H9 (cell line): Measurements from ENCODE around the gene LYST. TPM values are rescaled to one million over a fixed set of nuclear protein-coding genes. Genes with fewer than 3 reads are reported as not detected.

ENCODE experiments used
- DNase-seq: peaks from one replicate; pipeline ENCODE4 v3.0.0-alpha.2; 2017
- H2AFZ ChIP-seq: one replicate; pipeline ENCODE4 v1.6.1; 2013; ENCODE audit warnings: mild to moderate bottlenecking, low read length, control low read depth, moderate library complexity
- H2AK5ac ChIP-seq: 2 replicates; pipeline ENCODE4 v1.6.1; 2013; ENCODE audit warnings: low read length, control low read depth, mixed read lengths; ENCODE audit not compliant: insufficient read length
- H2BK120ac ChIP-seq: one replicate; pipeline ENCODE4 v1.6.1; 2013; ENCODE audit warnings: low read depth, mild to moderate bottlenecking, low read length, control low read depth, inconsistent platforms; ENCODE audit not compliant: poor library complexity, severe bottlenecking
- H2BK12ac ChIP-seq: 2 replicates; pipeline ENCODE4 v1.6.1; 2013; ENCODE audit warnings: low read length, control low read depth, mixed read lengths, low read depth; ENCODE audit not compliant: insufficient read length
- H2BK15ac ChIP-seq: 2 replicates; pipeline ENCODE4 v1.6.1; 2013; ENCODE audit warnings: low read depth, low read length, control low read depth
- H2BK20ac ChIP-seq: one replicate; pipeline ENCODE4 v1.6.1; 2013; ENCODE audit warnings: low read depth, mild to moderate bottlenecking, low read length, control low read depth, inconsistent platforms; ENCODE audit not compliant: poor library complexity, severe bottlenecking
- H2BK5ac ChIP-seq: 2 replicates; pipeline ENCODE4 v1.6.1; 2013; ENCODE audit warnings: low read length, control low read depth, mixed read lengths; ENCODE audit not compliant: insufficient read length
- H3K14ac ChIP-seq: 2 replicates; pipeline ENCODE4 v1.6.1; 2013; ENCODE audit warnings: low read length, control low read depth; ENCODE audit not compliant: insufficient read depth
- H3K18ac ChIP-seq: 2 replicates; pipeline ENCODE4 v1.6.1; 2013; ENCODE audit warnings: low read depth, mild to moderate bottlenecking, mixed read lengths, low read length, control low read depth; ENCODE audit not compliant: insufficient read length
- H3K23ac ChIP-seq: 2 replicates; pipeline ENCODE4 v1.6.1; 2013; ENCODE audit warnings: low read length, control low read depth, mixed read lengths, low read depth; ENCODE audit not compliant: insufficient read length
- H3K23me2 ChIP-seq: 2 replicates; pipeline ENCODE4 v1.6.1; 2013; ENCODE audit warnings: low read depth, mild to moderate bottlenecking, mixed read lengths, low read length, control low read depth; ENCODE audit not compliant: insufficient read length, poor library complexity, severe bottlenecking
- H3K27ac ChIP-seq: 2 replicates; pipeline ENCODE4 v1.5.1; 2013; ENCODE audit warnings: low read length, control low read depth, mixed read lengths, low read depth; ENCODE audit not compliant: insufficient read length
- H3K27me3 ChIP-seq: 2 replicates; pipeline ENCODE4 v1.6.1; 2013; ENCODE audit warnings: low read length, control low read depth, inconsistent platforms; ENCODE audit not compliant: insufficient read depth
- H3K4ac ChIP-seq: 2 replicates; pipeline ENCODE4 v1.6.1; 2013; ENCODE audit warnings: low read depth, mild to moderate bottlenecking, control low read depth, inconsistent platforms, low read length, moderate library complexity
- H3K4me1 ChIP-seq: 2 replicates; pipeline ENCODE4 v1.6.1; 2013; ENCODE audit warnings: low read length, control low read depth, inconsistent platforms; ENCODE audit not compliant: insufficient read depth
- H3K4me2 ChIP-seq: 2 replicates; pipeline ENCODE4 v1.6.1; 2013; ENCODE audit warnings: low read length, control low read depth, mixed read lengths; ENCODE audit not compliant: insufficient read length, insufficient read depth
- H3K56ac ChIP-seq: 2 replicates; pipeline ENCODE4 v1.6.1; 2013; ENCODE audit warnings: low read depth, mild to moderate bottlenecking, mixed read lengths, low read length, control low read depth; ENCODE audit not compliant: insufficient read length
- H3K79me1 ChIP-seq: 2 replicates; pipeline ENCODE4 v1.6.1; 2013; ENCODE audit warnings: low read depth, mild to moderate bottlenecking, moderate library complexity, low read length, control low read depth, inconsistent platforms; ENCODE audit not compliant: insufficient read depth, poor library complexity, severe bottlenecking
- H3K79me2 ChIP-seq: 2 replicates; pipeline ENCODE4 v1.6.1; 2013; ENCODE audit warnings: low read length, control low read depth, inconsistent platforms; ENCODE audit not compliant: insufficient read depth
- H3K9ac ChIP-seq: 2 replicates; pipeline ENCODE4 v1.6.1; 2013; ENCODE audit warnings: low read length, control low read depth, mixed read lengths; ENCODE audit not compliant: insufficient read length; ENCODE audit errors: extremely low read depth
- H3K9me3 ChIP-seq: one replicate; pipeline ENCODE4 v1.6.1; 2013; ENCODE audit warnings: low read depth, low read length, inconsistent platforms; ENCODE audit not compliant: control insufficient read depth
- H3T11ph ChIP-seq: one replicate; pipeline ENCODE4 v1.6.1; 2013; ENCODE audit warnings: mild to moderate bottlenecking, low read length, control low read depth, inconsistent platforms
- H4K20me1 ChIP-seq: one replicate; pipeline ENCODE4 v1.6.1; 2013; ENCODE audit not compliant: control insufficient read depth, insufficient read length, insufficient read depth
- H4K5ac ChIP-seq: 2 replicates; pipeline ENCODE4 v1.6.1; 2013; ENCODE audit warnings: low read depth, mild to moderate bottlenecking, mixed read lengths, low read length, control low read depth; ENCODE audit not compliant: insufficient read length
- H4K8ac ChIP-seq: replicated peaks from 2 replicates; pipeline ENCODE4 v1.6.1; 2013; ENCODE audit warnings: low read length, control low read depth, mixed read lengths, low read depth; ENCODE audit not compliant: insufficient read length
- H4K91ac ChIP-seq: 2 replicates; pipeline ENCODE4 v1.6.1; 2013; ENCODE audit warnings: low read depth, mild to moderate bottlenecking, moderate library complexity, mixed read lengths, low read length, control low read depth; ENCODE audit not compliant: insufficient read length
- H3K27ac Mint-ChIP-seq, 3 experiments: 2 replicates in 2 of 3; 3 replicates in 1 of 3; pipeline ENCODE4 v1.8.0; 2020 to 2021; ENCODE audit warnings: mixed read lengths in 3 of 3, mild to moderate bottlenecking in 1 of 3, moderate library complexity in 1 of 3
- H3K27me3 Mint-ChIP-seq: 2 replicates; pipeline ENCODE4 v1.8.0; 2021; ENCODE audit warnings: low read depth, mild to moderate bottlenecking, moderate library complexity, mixed read lengths
- H3K36me3 Mint-ChIP-seq, 3 experiments: 2 replicates in 2 of 3; 3 replicates in 1 of 3; pipeline ENCODE4 v1.8.0; 2020 to 2021; ENCODE audit warnings: low read depth in 3 of 3, mixed read lengths in 3 of 3; ENCODE audit not compliant: insufficient read depth in 1 of 3
- H3K4me1 Mint-ChIP-seq, 2 experiments: 2 replicates each; pipeline ENCODE4 v1.8.0; 2020; ENCODE audit warnings: mixed read lengths in 2 of 2
- H3K4me3 Mint-ChIP-seq, 2 experiments: 2 replicates in 1 of 2; 3 replicates in 1 of 2; pipeline ENCODE4 v1.8.0; 2020 to 2021; ENCODE audit warnings: mild to moderate bottlenecking in 2 of 2, mixed read lengths in 2 of 2, moderate library complexity in 1 of 2
- H3K9me3 Mint-ChIP-seq, 2 experiments: 2 replicates in 1 of 2; 3 replicates in 1 of 2; pipeline ENCODE4 v1.8.0; 2020; ENCODE audit warnings: mild to moderate bottlenecking in 2 of 2, mixed read lengths in 2 of 2, moderate library complexity in 1 of 2
- WGBS: extraction: QIAGEN DNeasy Blood & Tissue Kit; methylation state at CpG from one replicate; pipeline ENCODE4 v1.1.7; 2013; ENCODE audit warnings: missing lambda C conversion rate, low lambda C conversion rate, mixed read lengths; ENCODE audit not compliant: insufficient read length; ENCODE audit errors: extremely low coverage; 5-methylcytosine and 5-hydroxymethylcytosine counted together
- total RNA-seq: library from RNA; stranded (reverse); gene quantifications from 2 replicates; pipeline ENCODE4 v1.2.1, GENCODE V29; 2021
- TF ChIP-seq, protein P1 (sequence below): fragments of 200-600 bp; sonication (generic); conservative IDR thresholded peaks from 3 replicates; pipeline ENCODE4 v1.8.0; 2021; ENCODE audit warnings: antibody characterized with exemption, mild to moderate bottlenecking

LYST gene
- total RNA-seq, 1 experiment from 2014 or later, result 0.13 TPM

DNA sequence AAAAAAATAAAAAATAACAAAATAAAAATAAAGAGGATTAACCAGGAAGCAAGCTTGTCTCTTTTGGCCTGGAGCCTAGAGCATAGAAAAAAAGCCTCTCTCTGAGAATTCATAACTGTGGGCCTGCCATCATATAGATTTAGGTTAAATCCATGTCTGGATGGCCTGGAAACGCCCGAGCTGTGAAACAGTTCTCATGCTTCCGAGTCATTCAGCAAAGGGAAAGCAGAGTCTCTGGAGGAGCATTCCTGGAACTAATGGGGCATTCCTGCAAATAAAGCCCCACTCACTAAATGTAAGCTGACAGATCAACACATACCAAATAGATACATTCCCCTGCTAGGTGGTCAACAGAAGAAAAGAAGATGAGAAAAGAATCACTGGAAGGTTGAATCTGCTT lies 141.3 kb downstream of the LYST start:
- no peak for DNase-seq
- Histone ChIP-seq H2BK20ac (no peak overlapping the region), H2BK15ac (no peak overlapping the region), H3K4ac (no peak overlapping the region), H4K5ac (no peak overlapping the region), H4K20me1 (no peaks in the 10 kb centered on the region), H4K8ac (no peak overlapping the region), H3K18ac (no peak overlapping the region), H2BK120ac (no peak overlapping the region), H3K14ac (no peak overlapping the region), H2BK5ac (no peak overlapping the region), H3K27ac (no peak overlapping the region), H3T11ph (no peak overlapping the region), H4K91ac (no peak overlapping the region), H3K4me2 (no peak overlapping the region), H3K27me3 (no peaks in the 10 kb centered on the region), H3K79me2 (no peaks in the 10 kb centered on the region), H3K23me2 (no peaks in the 10 kb centered on the region), H2AFZ (no peak overlapping the region), H3K9me3 (no peaks in the 10 kb centered on the region), H3K9ac (no peak overlapping the region), H3K79me1 (no peaks in the 10 kb centered on the region), H2BK12ac (no peak overlapping the region), H2AK5ac (no peak overlapping the region), H3K56ac (no peak overlapping the region), H3K4me1 (no peaks in the 10 kb centered on the region), H3K23ac (no peak overlapping the region)
- Mint-ChIP-seq H3K36me3 (no peaks in the 10 kb centered on the region), H3K27ac (no peak overlapping the region), H3K9me3 (no peaks in the 10 kb centered on the region), H3K27me3 (no peaks in the 10 kb centered on the region), H3K4me3 (no peak overlapping the region), H3K4me1 (peaks cover 0 to 3% of the 10 kb centered on the region in 2 experiments; a peak in 1 of 4 replicates)
- WGBS, result no CpG with 5 or more reads among the region's 3 CpGs
- TF ChIP-seq, protein P1, sequence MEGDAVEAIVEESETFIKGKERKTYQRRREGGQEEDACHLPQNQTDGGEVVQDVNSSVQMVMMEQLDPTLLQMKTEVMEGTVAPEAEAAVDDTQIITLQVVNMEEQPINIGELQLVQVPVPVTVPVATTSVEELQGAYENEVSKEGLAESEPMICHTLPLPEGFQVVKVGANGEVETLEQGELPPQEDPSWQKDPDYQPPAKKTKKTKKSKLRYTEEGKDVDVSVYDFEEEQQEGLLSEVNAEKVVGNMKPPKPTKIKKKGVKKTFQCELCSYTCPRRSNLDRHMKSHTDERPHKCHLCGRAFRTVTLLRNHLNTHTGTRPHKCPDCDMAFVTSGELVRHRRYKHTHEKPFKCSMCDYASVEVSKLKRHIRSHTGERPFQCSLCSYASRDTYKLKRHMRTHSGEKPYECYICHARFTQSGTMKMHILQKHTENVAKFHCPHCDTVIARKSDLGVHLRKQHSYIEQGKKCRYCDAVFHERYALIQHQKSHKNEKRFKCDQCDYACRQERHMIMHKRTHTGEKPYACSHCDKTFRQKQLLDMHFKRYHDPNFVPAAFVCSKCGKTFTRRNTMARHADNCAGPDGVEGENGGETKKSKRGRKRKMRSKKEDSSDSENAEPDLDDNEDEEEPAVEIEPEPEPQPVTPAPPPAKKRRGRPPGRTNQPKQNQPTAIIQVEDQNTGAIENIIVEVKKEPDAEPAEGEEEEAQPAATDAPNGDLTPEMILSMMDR, result no peak
